Neural cell (in vitro differentiated cells): ENCODE measurements around the gene PGLYRP1.

Source experiments
- EP300 ChIP-seq: fragments of 450-650 bp; conservative IDR thresholded peaks from 2 replicates; pipeline ENCODE4 v1.6.1; 2014; ENCODE audit warnings: antibody characterized with exemption, mild to moderate bottlenecking, moderate library complexity; ENCODE audit not compliant: poor library complexity, severe bottlenecking
- MXI1 ChIP-seq: fragments of 450-650 bp; conservative IDR thresholded peaks from 2 replicates; pipeline ENCODE4 v1.6.1; 2014; ENCODE audit warnings: antibody characterized with exemption, mild to moderate bottlenecking; ENCODE audit not compliant: poor library complexity, severe bottlenecking
- POLR2AphosphoS5 ChIP-seq: IDR thresholded peaks from 2 replicates; pipeline ENCODE4 v1.6.1; 2012
- RAD21 ChIP-seq: fragments of 450-650 bp; conservative IDR thresholded peaks from 2 replicates; pipeline ENCODE4 v1.6.1; 2014; ENCODE audit warnings: antibody characterized with exemption, mild to moderate bottlenecking, moderate library complexity
- SMC3 ChIP-seq: fragments of 450-650 bp; conservative IDR thresholded peaks from 2 replicates; pipeline ENCODE4 v1.6.1; 2014; ENCODE audit warnings: antibody characterized with exemption, mild to moderate bottlenecking, moderate library complexity; ENCODE audit not compliant: poor library complexity
- TF ChIP-seq, protein P1 (sequence below): fragments of 450-650 bp; IDR thresholded peaks from 2 replicates; pipeline ENCODE4 v1.5.1; 2014; ENCODE audit warnings: antibody characterized with exemption, mild to moderate bottlenecking, moderate library complexity; ENCODE audit not compliant: poor library complexity, severe bottlenecking

DNA sequence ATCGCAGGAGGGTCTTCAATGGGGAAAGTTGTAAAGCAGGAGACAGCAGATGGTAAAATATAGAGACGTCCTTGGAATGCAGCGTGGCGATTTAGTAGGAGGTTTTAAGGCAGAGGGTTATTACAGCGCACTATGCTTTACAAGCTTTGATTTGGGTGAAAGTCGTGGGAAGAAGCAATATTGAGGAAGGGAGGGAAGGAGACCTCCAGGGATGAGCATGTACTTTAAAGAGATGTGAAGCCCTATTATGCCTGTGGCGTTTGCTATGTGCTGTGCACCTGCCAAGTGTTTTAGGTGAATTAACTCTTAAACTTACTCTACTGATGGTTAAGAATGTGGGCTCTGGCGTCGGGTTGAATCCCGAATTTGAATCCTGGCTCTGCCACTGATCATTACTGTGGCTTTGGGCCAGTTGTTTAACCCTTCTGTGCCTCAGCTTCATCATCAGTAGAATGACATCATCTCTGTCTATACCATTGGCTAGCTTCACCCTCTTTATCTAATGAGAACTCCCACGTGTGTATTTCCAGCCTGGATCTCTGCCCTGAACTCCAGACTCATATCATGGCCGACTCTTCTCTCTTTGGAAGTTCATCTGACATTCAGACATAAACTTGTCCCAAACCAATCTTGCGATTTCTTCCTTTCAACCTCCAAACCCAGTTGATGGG lies 27.0 kb downstream of the PGLYRP1 start:
- TF ChIP-seq, protein P1, sequence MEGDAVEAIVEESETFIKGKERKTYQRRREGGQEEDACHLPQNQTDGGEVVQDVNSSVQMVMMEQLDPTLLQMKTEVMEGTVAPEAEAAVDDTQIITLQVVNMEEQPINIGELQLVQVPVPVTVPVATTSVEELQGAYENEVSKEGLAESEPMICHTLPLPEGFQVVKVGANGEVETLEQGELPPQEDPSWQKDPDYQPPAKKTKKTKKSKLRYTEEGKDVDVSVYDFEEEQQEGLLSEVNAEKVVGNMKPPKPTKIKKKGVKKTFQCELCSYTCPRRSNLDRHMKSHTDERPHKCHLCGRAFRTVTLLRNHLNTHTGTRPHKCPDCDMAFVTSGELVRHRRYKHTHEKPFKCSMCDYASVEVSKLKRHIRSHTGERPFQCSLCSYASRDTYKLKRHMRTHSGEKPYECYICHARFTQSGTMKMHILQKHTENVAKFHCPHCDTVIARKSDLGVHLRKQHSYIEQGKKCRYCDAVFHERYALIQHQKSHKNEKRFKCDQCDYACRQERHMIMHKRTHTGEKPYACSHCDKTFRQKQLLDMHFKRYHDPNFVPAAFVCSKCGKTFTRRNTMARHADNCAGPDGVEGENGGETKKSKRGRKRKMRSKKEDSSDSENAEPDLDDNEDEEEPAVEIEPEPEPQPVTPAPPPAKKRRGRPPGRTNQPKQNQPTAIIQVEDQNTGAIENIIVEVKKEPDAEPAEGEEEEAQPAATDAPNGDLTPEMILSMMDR = no peak
- no peak for TF ChIP-seq SMC3
- no peak for TF ChIP-seq RAD21
- no peak for TF ChIP-seq EP300
- no peak for TF ChIP-seq POLR2AphosphoS5
- no peak for TF ChIP-seq MXI1
